RWPE1 (cell line): ENCODE measurements around the gene NQO1.

ENCODE experiments used
- CTCF ChIA-PET: fragments of 350-600 bp; sonication (Branson Sonifier 250); formaldehyde crosslinking; extraction: SDS; loops from one replicate; lab custom pipeline; 2021; lab: Yijun Ruan, JAX
- POLR2A ChIA-PET: fragments of 400-600 bp; formaldehyde crosslinking; extraction: SDS; loops from one replicate; lab custom pipeline; 2020; ENCODE audit warnings: antibody characterized with exemption; ENCODE audit not compliant: low non-redundant PET; lab: Yijun Ruan, JAX
- DNase-seq: peaks from one replicate; pipeline ENCODE4 v3.0.0; 2012; ENCODE audit warnings: low spot score
- H3K27ac ChIP-seq: fragments of 450-650 bp; 2 replicates; pipeline ENCODE4 v1.5.1; 2017
- CTCF ChIP-seq: fragments of 450-650 bp; conservative IDR thresholded peaks from 2 replicates; pipeline ENCODE4 v1.5.1; 2017; ENCODE audit warnings: low read depth, mild to moderate bottlenecking

NQO1 gene

DNA sequence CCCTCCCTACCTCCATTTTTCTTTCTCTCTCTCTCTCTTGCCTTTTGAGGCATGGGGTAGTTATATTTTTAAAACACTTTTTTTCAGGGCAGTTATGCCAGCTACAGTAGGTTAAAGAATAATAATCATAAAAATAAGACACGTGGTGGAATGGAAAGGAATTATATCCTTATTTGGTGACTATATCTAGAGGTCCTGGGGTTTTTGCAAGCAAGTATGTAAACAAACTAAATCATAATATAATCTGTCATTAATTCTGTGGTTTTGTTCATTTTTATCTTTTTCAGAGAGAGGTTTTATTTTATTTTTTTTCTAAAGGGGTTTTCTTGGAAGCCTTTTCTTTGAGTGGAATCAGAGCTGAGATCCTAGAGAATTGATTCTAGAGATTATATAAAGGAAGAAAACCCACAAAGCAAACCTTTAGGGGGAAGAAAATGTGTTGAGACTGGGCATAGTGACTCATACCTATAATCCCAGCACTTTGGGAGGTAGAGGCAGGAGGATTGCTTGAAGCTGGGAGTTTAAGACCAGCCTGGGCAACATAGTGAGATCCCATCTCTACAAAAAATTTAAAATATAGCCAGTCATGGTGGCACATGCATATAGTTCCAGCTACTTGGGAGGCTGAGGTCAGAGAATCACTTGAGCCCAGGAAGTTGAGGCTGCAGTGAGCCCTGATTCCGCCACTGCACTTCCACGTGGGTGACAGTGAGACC, 53.2 kb downstream of the NQO1 start:
- ChIA-PET CTCF (no interaction called here), POLR2A (no interaction called here)
- TF ChIP-seq CTCF: no peak

GRCh38 chr16:69672315-69672997, 53.9 kb downstream of the NQO1 start:
- no peak for DNase-seq
- ChIA-PET POLR2A (interaction anchor here (0.6 kb wide), 1 partner anchor 1954 kb away, joined by 3 read pairs; no protein-coding TSS in a partner anchor), CTCF (no interaction called here)
- TF ChIP-seq CTCF: no peak
- no peak overlapping the region for H3K27ac ChIP-seq

More for the DNA sequence above, 53.2 kb downstream of the NQO1 start:
- H3K27ac ChIP-seq: no peak overlapping the region
- DNase-seq: no peak

DNA sequence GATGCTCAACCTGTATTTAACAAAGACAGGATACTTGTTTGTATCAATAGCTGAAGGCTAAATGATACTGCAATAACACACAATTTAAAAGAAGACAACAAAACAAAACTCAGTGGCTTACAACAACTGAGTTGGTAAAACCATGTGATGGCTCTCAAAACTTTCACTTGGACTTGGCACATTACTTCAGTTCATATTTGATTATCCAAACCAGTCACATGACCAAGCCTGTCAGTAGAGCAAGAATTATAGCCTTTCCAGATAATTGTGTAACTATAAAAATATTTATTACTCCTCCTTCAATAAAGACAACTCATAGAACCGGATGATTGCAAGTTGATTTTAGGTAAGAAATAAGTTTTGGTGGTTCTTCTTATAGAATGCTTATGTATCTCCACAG, 56.8 kb downstream of the NQO1 start:
- DNase-seq: no peak
- POLR2A ChIA-PET: no interaction called here
- no peak for TF ChIP-seq CTCF
- CTCF ChIA-PET: interaction anchor here (0.6 kb wide), 1 partner anchor 26 kb away, joined by 5 read pairs; no protein-coding TSS in a partner anchor
- H3K27ac ChIP-seq: no peak overlapping the region; the same call in 1 of the 2 replicates

DNA sequence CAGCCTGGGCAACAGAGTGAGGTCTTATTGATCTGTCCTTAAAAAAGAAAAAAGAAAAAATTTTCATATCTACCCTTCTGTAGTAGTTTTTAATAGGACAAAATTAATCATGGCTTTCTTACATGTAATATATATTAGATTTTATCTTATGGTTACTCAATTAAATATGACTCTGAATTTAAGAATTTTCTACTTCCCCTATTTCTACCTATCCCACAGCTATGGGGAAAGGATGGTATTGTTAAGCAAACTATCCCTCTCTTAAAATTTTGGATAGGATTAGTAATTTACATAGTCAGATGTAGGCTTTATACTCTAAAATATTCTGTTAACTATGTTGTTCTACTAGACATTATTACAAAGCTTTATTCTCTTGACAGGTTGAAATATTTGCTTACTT, 62.5 kb downstream of the NQO1 start:
- DNase-seq: no peak
- ChIA-PET CTCF (interaction anchor here (0.5 kb wide), 1 partner anchor 16 kb away, joined by 4 read pairs; no protein-coding TSS in a partner anchor), POLR2A (no interaction called here)
- no peak overlapping the region for H3K27ac ChIP-seq
- no peak for TF ChIP-seq CTCF

- CTCF ChIA-PET: interaction anchor here (0.5 kb wide), 1 partner anchor 108 kb away, joined by 4 read pairs; no protein-coding TSS in a partner anchor
- DNase-seq: no peak
- no peak overlapping the region for H3K27ac ChIP-seq
- POLR2A ChIA-PET: no interaction called here
- TF ChIP-seq CTCF: no peak
These were observed 63.5 kb downstream of the NQO1 start for GRCh38 chr16:69662901-69663300.

DNA sequence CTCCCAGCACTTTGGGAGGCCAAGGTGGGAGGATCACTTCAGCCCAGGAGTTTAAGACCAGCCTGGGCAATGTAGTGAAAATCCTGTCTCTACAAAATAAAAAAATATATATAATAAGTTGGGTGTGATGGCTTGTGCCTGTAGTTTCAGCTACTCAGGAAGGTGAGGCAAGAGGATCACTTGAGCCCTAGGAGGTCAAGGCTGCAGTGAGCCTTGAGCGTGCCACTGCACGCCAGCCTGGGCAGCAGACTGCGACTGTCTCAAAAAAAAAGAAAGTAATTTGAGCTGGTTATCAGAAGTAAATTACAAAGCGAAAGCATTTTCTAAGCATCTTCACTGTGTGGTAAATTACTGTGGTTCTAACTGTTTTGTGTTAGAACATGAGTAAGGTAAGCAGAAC, 66.2 kb downstream of the NQO1 start:
- CTCF ChIA-PET: no interaction called here
- no peak for TF ChIP-seq CTCF
- DNase-seq: no peak
- peak overlapping the region; percentile 64 for H3K27ac ChIP-seq
- POLR2A ChIA-PET: interaction anchor here (0.6 kb wide), 1 partner anchor 9 kb away, joined by 3 read pairs; no protein-coding TSS in a partner anchor
